Activated CD8-positive, alpha-beta T cell treated with anti-CD3 and anti-CD28 coated beads for 36 hours (primary cell): ENCODE data around the gene SIGLEC12. TPM values are rescaled to one million over a fixed set of nuclear protein-coding genes. Genes with fewer than 3 reads are reported as not detected.

Source experiments
- ATAC-seq: fragments of 200-7000 bp; cut with Tn5 transposase; one replicate; pipeline ENCODE4 v1.10.0; 2021; ENCODE audit warnings: mild to moderate bottlenecking, moderate library complexity
- CTCF ChIA-PET: fragments of 350-600 bp; sonication (Branson Sonifier 250); formaldehyde crosslinking; loops from one replicate; lab custom pipeline; 2021; ENCODE audit warnings: antibody characterized with exemption; lab: Charles Lee
- POLR2A ChIA-PET: fragments of 350-600 bp; sonication (Branson Sonifier 250); formaldehyde crosslinking; loops from one replicate; lab custom pipeline; 2021; ENCODE audit warnings: antibody characterized with exemption; lab: Charles Lee
- DNase-seq: peaks from one replicate; pipeline ENCODE4 v3.0.0-alpha.2; 2020
- H3K27ac Mint-ChIP-seq: one replicate; pipeline ENCODE4 v1.8.0; 2021; ENCODE audit warnings: mild to moderate bottlenecking, mixed read lengths
- H3K27me3 Mint-ChIP-seq: one replicate; pipeline ENCODE4 v1.8.0; 2021; ENCODE audit warnings: mixed read lengths
- H3K36me3 Mint-ChIP-seq: one replicate; pipeline ENCODE4 v1.8.0; 2021; ENCODE audit warnings: low read depth, mixed read lengths
- H3K4me1 Mint-ChIP-seq: one replicate; pipeline ENCODE4 v1.8.0; 2021; ENCODE audit warnings: low read depth, mixed read lengths
- H3K4me3 Mint-ChIP-seq: one replicate; pipeline ENCODE4 v1.8.0; 2021; ENCODE audit warnings: mild to moderate bottlenecking, moderate library complexity, mixed read lengths
- H3K9me3 Mint-ChIP-seq: one replicate; pipeline ENCODE4 v1.8.0; 2021; ENCODE audit warnings: mixed read lengths
- intact Hi-C: fragments of 100-400 bp; cut with micrococcal nuclease; formaldehyde crosslinking; loops from one replicate; pipeline ENCODE4 v1.10.0; 2022
- total RNA-seq, 2 experiments: library from RNA; stranded (reverse); gene quantifications; one replicate each; pipeline ENCODE4 v1.2.3, GENCODE V29; 2021
- TF ChIP-seq, protein P1 (sequence below): fragments of 200-600 bp; IDR thresholded peaks from one replicate; pipeline ENCODE4 v1.8.0; 2022; ENCODE audit warnings: antibody characterized with exemption, mild to moderate bottlenecking

SIGLEC12 gene
- total RNA-seq, 2 experiments from 2014 or later = 0.34 to 0.43 TPM

- DNase-seq (peak; percentile 49), ATAC-seq (peak; percentile 84)
- H3K9me3 Mint-ChIP-seq = no peaks in the 10 kb centered on the region
- ChIA-PET POLR2A (interaction anchor here (0.7 kb wide), 1 partner anchor 130 kb away, joined by 3 read pairs; no protein-coding TSS in a partner anchor), CTCF (interaction anchor here (0.8 to 1.8 kb wide), 2 partner anchors 126 to 129 kb away, joined by 3 to 6 read pairs; no protein-coding TSS in a partner anchor)
- H3K27ac Mint-ChIP-seq = no peak within 1 kb of the TSS
- peaks cover 5% of the 10 kb centered on the region for H3K4me1 Mint-ChIP-seq
- no peaks in the 10 kb centered on the region for H3K36me3 Mint-ChIP-seq
- no peak within 1 kb of the TSS for H3K4me3 Mint-ChIP-seq
- TF ChIP-seq, protein P1, sequence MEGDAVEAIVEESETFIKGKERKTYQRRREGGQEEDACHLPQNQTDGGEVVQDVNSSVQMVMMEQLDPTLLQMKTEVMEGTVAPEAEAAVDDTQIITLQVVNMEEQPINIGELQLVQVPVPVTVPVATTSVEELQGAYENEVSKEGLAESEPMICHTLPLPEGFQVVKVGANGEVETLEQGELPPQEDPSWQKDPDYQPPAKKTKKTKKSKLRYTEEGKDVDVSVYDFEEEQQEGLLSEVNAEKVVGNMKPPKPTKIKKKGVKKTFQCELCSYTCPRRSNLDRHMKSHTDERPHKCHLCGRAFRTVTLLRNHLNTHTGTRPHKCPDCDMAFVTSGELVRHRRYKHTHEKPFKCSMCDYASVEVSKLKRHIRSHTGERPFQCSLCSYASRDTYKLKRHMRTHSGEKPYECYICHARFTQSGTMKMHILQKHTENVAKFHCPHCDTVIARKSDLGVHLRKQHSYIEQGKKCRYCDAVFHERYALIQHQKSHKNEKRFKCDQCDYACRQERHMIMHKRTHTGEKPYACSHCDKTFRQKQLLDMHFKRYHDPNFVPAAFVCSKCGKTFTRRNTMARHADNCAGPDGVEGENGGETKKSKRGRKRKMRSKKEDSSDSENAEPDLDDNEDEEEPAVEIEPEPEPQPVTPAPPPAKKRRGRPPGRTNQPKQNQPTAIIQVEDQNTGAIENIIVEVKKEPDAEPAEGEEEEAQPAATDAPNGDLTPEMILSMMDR = no peak
- intact Hi-C loops = no loop called here
- peaks cover 50% of the 10 kb centered on the region for H3K27me3 Mint-ChIP-seq
Measured at GRCh38 chr19:51531349-51532315, 30.0 kb upstream of the SIGLEC12 start, which contains the start of gene SIGLEC6. Gene SIGLEC6, minus strand, starts transcription at chr19:51531670. Its CDS starts 22 bp downstream, at chr19:51531648.

- Mint-ChIP-seq H3K27ac (no peak overlapping the region), H3K27me3 (peaks cover 46% of the 10 kb centered on the region), H3K9me3 (no peaks in the 10 kb centered on the region), H3K4me3 (no peak overlapping the region), H3K4me1 (peaks cover 5% of the 10 kb centered on the region), H3K36me3 (no peaks in the 10 kb centered on the region)
- TF ChIP-seq, protein P1 = no peak
- DNase-seq (no peak), ATAC-seq (no peak)
- intact Hi-C loops = no loop called here
- CTCF ChIA-PET = interaction anchor here (0.8 to 1.8 kb wide), 2 partner anchors 127 to 130 kb away, joined by 3 to 6 read pairs; no protein-coding TSS in a partner anchor
- POLR2A ChIA-PET = interaction anchor here (0.6 kb wide), 1 partner anchor 530 kb away, joined by 3 read pairs; no protein-coding TSS in a partner anchor
Measured at GRCh38 chr19:51530616-51531015, 29.0 kb upstream of the SIGLEC12 start.

DNA sequence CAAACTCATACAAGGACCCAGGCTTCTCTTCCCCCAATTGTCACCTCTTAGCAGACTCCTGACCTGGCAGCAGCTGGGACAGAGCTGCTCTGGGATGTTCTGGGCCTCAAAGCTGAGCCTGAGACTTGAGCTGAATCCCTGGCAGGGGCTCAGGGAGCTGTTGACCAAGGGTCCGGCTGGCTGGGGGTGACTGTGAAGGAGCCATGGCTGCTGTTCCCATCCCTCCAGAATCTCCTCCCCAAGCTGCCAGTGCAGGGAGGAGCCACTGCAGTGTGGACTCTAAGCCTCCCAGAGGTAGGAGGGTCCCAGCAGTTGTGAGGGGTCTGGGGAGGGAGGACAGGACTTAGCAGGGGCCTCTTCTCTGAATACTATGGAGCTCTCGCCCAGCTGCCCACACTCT is 27.7 kb upstream of the SIGLEC12 start:
- Mint-ChIP-seq H3K9me3 (no peaks in the 10 kb centered on the region), H3K27ac (no peak overlapping the region), H3K4me1 (peaks cover 5% of the 10 kb centered on the region), H3K4me3 (no peak overlapping the region), H3K36me3 (no peaks in the 10 kb centered on the region), H3K27me3 (peaks cover 38% of the 10 kb centered on the region)
- ATAC-seq = no peak
- no peak for DNase-seq
- TF ChIP-seq, protein P1 = no peak
- intact Hi-C loops = no loop called here
- ChIA-PET CTCF (interaction anchor here (2.4 to 3.8 kb wide), 2 partner anchors 15 to 128 kb away, joined by 8 to 13 read pairs; no protein-coding TSS in a partner anchor), POLR2A (no interaction called here)

- H3K36me3 Mint-ChIP-seq = no peaks in the 10 kb centered on the region
- no peaks in the 10 kb centered on the region for H3K9me3 Mint-ChIP-seq
- no peak for DNase-seq
- CTCF ChIA-PET = interaction anchor here (0.8 kb wide), 1 partner anchor 53 kb away, joined by 3 read pairs; no protein-coding TSS in a partner anchor
- H3K4me3 Mint-ChIP-seq = no peak overlapping the region
- POLR2A ChIA-PET = no interaction called here
- ATAC-seq = no peak
- no peaks in the 10 kb centered on the region for H3K4me1 Mint-ChIP-seq
- peaks cover 33% of the 10 kb centered on the region for H3K27me3 Mint-ChIP-seq
- intact Hi-C loops = no loop called here
- TF ChIP-seq, protein P1 = no peak
- H3K27ac Mint-ChIP-seq = no peak overlapping the region
Measured at GRCh38 chr19:51525651-51526050, 24.1 kb upstream of the SIGLEC12 start.
